K562 (cell line): ENCODE measurements around the gene LRRC8E. TPM values are rescaled to one million over a fixed set of nuclear protein-coding genes. Genes with fewer than 3 reads are reported as not detected.

ENCODE experiments used
- BRD9 ChIP-seq: fragments of 450-650 bp; IDR thresholded peaks from 2 replicates; pipeline ENCODE4 v1.6.1; 2018; ENCODE audit warnings: low read depth; ENCODE audit not compliant: partially characterized antibody
- LCOR ChIP-seq: sonication (generic); formaldehyde crosslinking; IDR thresholded peaks from 2 replicates; pipeline ENCODE4 v1.8.0; 2022; ENCODE audit warnings: mild to moderate bottlenecking, missing genetic modification reagents
- MGA ChIP-seq: fragments of 450-650 bp; IDR thresholded peaks from 2 replicates; pipeline ENCODE4 v1.6.1; 2016; ENCODE audit warnings: mild to moderate bottlenecking, moderate library complexity
- TEAD2 ChIP-seq: fragments of 450-650 bp; IDR thresholded peaks from 2 replicates; pipeline ENCODE4 v1.6.1; 2016; ENCODE audit warnings: missing genetic modification characterization, control low read depth, missing compliant biosample characterization
- ZBTB40 ChIP-seq, 2 experiments: fragments of 450-650 bp in 1 of 2; sonication (generic) in 1 of 2; formaldehyde crosslinking in 1 of 2; IDR thresholded peaks; 2 replicates each; pipeline versions ENCODE4 v1.7.1 to v1.9.0; 2016 to 2022; ENCODE audit warnings: inconsistent platforms in 1 of 2, mild to moderate bottlenecking in 1 of 2, missing genetic modification reagents in 1 of 2
- polyA plus RNA-seq, 8 experiments: library from polyadenylated mRNA; depleted of rRNA in 4 of 8; stranded (reverse) in 5 of 8; unstranded in 3 of 8; fragments of >200 nt; fragmentation: Nextera tagmentation in 2 of 8; fragmentation: Illumina TruSeq in 1 of 8; extraction: Ambion mirVana in 2 of 8; extraction: Trizol in 1 of 8; gene quantifications; 2 replicates each; pipeline versions ENCODE4 v1.2.1 to v1.2.3, GENCODE V29; 2011 to 2014; ENCODE audit warnings: inconsistent platforms in 1 of 8, missing spikeins in 1 of 8
- total RNA-seq, 7 experiments: library from RNA; depleted of rRNA in 6 of 7; stranded (reverse); fragments of >200 nt in 6 of 7; fragmentation: Illumina TruSeq in 2 of 7; extraction: Trizol in 2 of 7; gene quantifications; 2 replicates each; pipeline versions ENCODE4 v1.2.1 to v1.2.3, GENCODE V29; 2011 to 2021; ENCODE audit warnings: low replicate concordance in 1 of 7

LRRC8E gene
- total and polyA plus RNA-seq, 9 of the 15 experiments (the other 6 are each of a cell fraction or from before 2014, with no cell fraction given) = 0.08 to 5.7 (median 3.5) TPM; not detected in 1

GRCh38 chr19:7926021-7926726, 37.9 kb downstream of the LRRC8E start, which contains the start of gene CTXN1 (continued):
- no peak for TF ChIP-seq MGA
- no peak for TF ChIP-seq ZBTB40 (IDR thresholded peaks at IDR 0.05)
- TF ChIP-seq ZBTB40 (CRISPR knock-in tag; IDR thresholded peaks at IDR 0.05) = no peak
- TF ChIP-seq TEAD2 (tag) = no peak
- no peak for TF ChIP-seq BRD9
- TF ChIP-seq LCOR = no peak
